H1 (cell line): ENCODE data around the gene NECTIN1. TPM values are rescaled to one million over a fixed set of nuclear protein-coding genes. Genes with fewer than 3 reads are reported as not detected.

Source experiments
- CTCF ChIA-PET: fragments of 300-600 bp; sonication (Branson Sonifier 250); formaldehyde crosslinking; loops from one replicate; lab custom pipeline; 2021; ENCODE audit not compliant: partially characterized antibody; lab: Charles Lee
- POLR2A ChIA-PET: fragments of 300-600 bp; sonication (Branson Sonifier 250); formaldehyde crosslinking; loops from one replicate; lab custom pipeline; 2021; ENCODE audit warnings: inconsistent platforms; ENCODE audit not compliant: partially characterized antibody; lab: Charles Lee
- DNase-seq, 2 experiments: peaks; one replicate each; pipeline versions ENCODE4 v3.0.0 to v3.0.0-alpha.2; 2010 to 2022; ENCODE audit warnings: low spot score in 2 of 2, low read depth in 1 of 2, mixed read lengths in 1 of 2
- FAIRE-seq: peaks from 2 replicates; lab custom pipeline; 2011; peaks lifted over from hg19 to GRCh38; lab: Jason Lieb, UNC
- H2AFZ ChIP-seq: 2 replicates; pipeline ENCODE4 v1.8.1; 2012; ENCODE audit warnings: low read length, inconsistent platforms
- H2AK5ac ChIP-seq: 2 replicates; pipeline ENCODE4 v1.6.1; 2013; ENCODE audit warnings: low read depth, low read length
- H2BK120ac ChIP-seq: replicated peaks from 2 replicates; pipeline ENCODE3; 2013; ENCODE audit warnings: low read depth, low read length, inconsistent platforms
- H2BK12ac ChIP-seq: 2 replicates; pipeline ENCODE4 v1.6.1; 2013; ENCODE audit warnings: low read depth, low read length
- H2BK15ac ChIP-seq: 2 replicates; pipeline ENCODE4 v1.6.1; 2013; ENCODE audit warnings: low read length
- H2BK20ac ChIP-seq: 2 replicates; pipeline ENCODE4 v1.6.1; 2013; ENCODE audit warnings: low read length
- H2BK5ac ChIP-seq: 2 replicates; pipeline ENCODE4 v1.6.1; 2013; ENCODE audit warnings: low read depth, low read length
- H3K14ac ChIP-seq: 2 replicates; pipeline ENCODE4 v1.6.1; 2013; ENCODE audit warnings: inconsistent platforms; ENCODE audit not compliant: insufficient read length
- H3K18ac ChIP-seq: 2 replicates; pipeline ENCODE4 v1.6.1; 2013; ENCODE audit warnings: low read length; ENCODE audit errors: extremely low read depth
- H3K23ac ChIP-seq: 2 replicates; pipeline ENCODE4 v1.6.1; 2013; ENCODE audit warnings: inconsistent platforms; ENCODE audit not compliant: insufficient read length
- H3K23me2 ChIP-seq: 2 replicates; pipeline ENCODE4 v1.6.1; 2013; ENCODE audit warnings: low read depth, low read length
- H3K27ac ChIP-seq: 2 replicates; pipeline ENCODE4 v1.6.1; 2011; ENCODE audit warnings: low read depth, low read length, inconsistent platforms
- H3K27me3 ChIP-seq, 4 experiments: replicated peaks in 1 of 4; 1 replicate in 1 of 4; 2 replicates in 3 of 4; pipeline versions ENCODE4 v1.6.1 to v1.8.1; 2011 to 2013; ENCODE audit warnings: low read length in 3 of 4, mild to moderate bottlenecking in 3 of 4, inconsistent platforms in 2 of 4, mixed read lengths in 2 of 4, moderate library complexity in 1 of 4; ENCODE audit not compliant: control insufficient read depth in 3 of 4, insufficient read depth in 3 of 4; ENCODE audit errors: extremely low read depth in 1 of 4
- H3K36me3 ChIP-seq, 4 experiments: 2 replicates each; pipeline versions ENCODE4 v1.6.1 to v1.8.1; 2011 to 2013; ENCODE audit warnings: mild to moderate bottlenecking in 4 of 4, low read length in 3 of 4, moderate library complexity in 2 of 4, control low read depth in 1 of 4, inconsistent platforms in 1 of 4; ENCODE audit not compliant: insufficient read depth in 4 of 4, control insufficient read depth in 2 of 4
- H3K4ac ChIP-seq: replicated peaks from 2 replicates; pipeline ENCODE3; 2013; ENCODE audit warnings: low read length, low read depth, mixed read lengths, inconsistent platforms; ENCODE audit not compliant: insufficient read length
- H3K4me1 ChIP-seq, 4 experiments: replicated peaks in 1 of 4; 1 replicate in 1 of 4; 2 replicates in 3 of 4; pipeline versions ENCODE4 v1.6.1 to v1.8.1; 2011 to 2013; ENCODE audit warnings: low read length in 3 of 4, inconsistent platforms in 2 of 4, mixed read lengths in 1 of 4; ENCODE audit not compliant: insufficient read depth in 4 of 4, control insufficient read depth in 3 of 4
- H3K4me2 ChIP-seq, 2 experiments: 2 replicates each; pipeline versions ENCODE4 v1.6.1 to v1.8.1; 2011 to 2013; ENCODE audit warnings: low read depth in 2 of 2, low read length in 2 of 2, control low read depth in 1 of 2, inconsistent platforms in 1 of 2, mild to moderate bottlenecking in 1 of 2; ENCODE audit not compliant: insufficient read depth in 1 of 2
- H3K4me3 ChIP-seq, 4 experiments: fragments of 200-600, 300-600 bp in 1 of 4; sonication (generic), shearing (Covaris generic), sonication (Bioruptor Twin) in 1 of 4; 2 replicates each; pipeline versions ENCODE4 v1.5.1 to v1.8.1; 2011 to 2016; ENCODE audit warnings: low read length in 4 of 4, low read depth in 3 of 4, control low read depth in 2 of 4, inconsistent platforms in 2 of 4, mild to moderate bottlenecking in 2 of 4, mixed read lengths in 1 of 4, moderate library complexity in 1 of 4; ENCODE audit not compliant: insufficient read depth in 2 of 4; ENCODE audit errors: extremely low read depth in 1 of 4
- H3K56ac ChIP-seq: replicated peaks from 2 replicates; pipeline ENCODE3; 2013; ENCODE audit warnings: low read depth, mild to moderate bottlenecking, mixed read lengths, low read length, inconsistent platforms; ENCODE audit not compliant: insufficient read length
- H3K79me1 ChIP-seq: 2 replicates; pipeline ENCODE4 v1.6.1; 2013; ENCODE audit warnings: low read depth, low read length, control low read depth
- H3K79me2 ChIP-seq, 2 experiments: 2 replicates each; pipeline versions ENCODE4 v1.6.1 to v1.8.1; 2012 to 2013; ENCODE audit warnings: low read length in 2 of 2, mild to moderate bottlenecking in 2 of 2, inconsistent platforms in 1 of 2; ENCODE audit not compliant: insufficient read depth in 2 of 2, control insufficient read depth in 1 of 2
- H3K9ac ChIP-seq, 4 experiments: replicated peaks in 1 of 4; 1 replicate in 1 of 4; 2 replicates in 3 of 4; pipeline versions ENCODE4 v1.6.1 to v1.8.1; 2011 to 2013; ENCODE audit warnings: low read depth in 3 of 4, low read length in 3 of 4, control low read depth in 2 of 4, mild to moderate bottlenecking in 2 of 4, moderate library complexity in 2 of 4, inconsistent platforms in 1 of 4; ENCODE audit errors: extremely low read depth in 1 of 4
- H3K9me3 ChIP-seq, 2 experiments: 2 replicates each; pipeline versions ENCODE4 v1.6.1 to v1.8.1; 2012 to 2013; ENCODE audit warnings: mild to moderate bottlenecking in 2 of 2, moderate library complexity in 2 of 2, control low read depth in 1 of 2, inconsistent platforms in 1 of 2, low read depth in 1 of 2, low read length in 1 of 2, mixed read lengths in 1 of 2; ENCODE audit not compliant: insufficient read depth in 2 of 2
- H4K20me1 ChIP-seq, 2 experiments: replicated peaks in 1 of 2; 2 replicates each; pipeline versions ENCODE3 to v1.8.1; 2011 to 2013; ENCODE audit warnings: inconsistent platforms in 2 of 2, low read length in 2 of 2, mild to moderate bottlenecking in 1 of 2; ENCODE audit not compliant: insufficient read depth in 2 of 2, control insufficient read depth in 1 of 2
- H4K5ac ChIP-seq: 2 replicates; pipeline ENCODE4 v1.6.1; 2013; ENCODE audit warnings: low read length, low read depth, mixed read lengths, inconsistent platforms; ENCODE audit not compliant: insufficient read length
- H4K8ac ChIP-seq: 2 replicates; pipeline ENCODE4 v1.8.0; 2013; ENCODE audit warnings: mild to moderate bottlenecking, moderate library complexity, low read length, inconsistent platforms; ENCODE audit not compliant: insufficient read depth; ENCODE audit errors: extremely low read depth
- H4K91ac ChIP-seq: replicated peaks from 2 replicates; pipeline ENCODE3; 2013; ENCODE audit warnings: low read length, mixed read lengths, inconsistent platforms; ENCODE audit not compliant: insufficient read length
- EZH2 ChIP-seq: fragments of 200-600 bp; sonication (generic); IDR thresholded peaks from 2 replicates; pipeline ENCODE4 v1.7.1; 2012; ENCODE audit warnings: low read depth, mild to moderate bottlenecking, moderate library complexity, low read length, inconsistent platforms; ENCODE audit not compliant: severe bottlenecking
- KDM5A ChIP-seq: fragments of 200-600 bp; IDR thresholded peaks from 2 replicates; pipeline ENCODE4 v1.7.1; 2012; ENCODE audit warnings: mild to moderate bottlenecking, low read length, inconsistent platforms, mixed read lengths
- WGBS, 2 experiments: shearing (Covaris generic) in 1 of 2; methylation state at CpG; one replicate each; pipeline versions ENCODE4 v1.1.6 to v1.1.7; 2013 to 2015; ENCODE audit warnings: low lambda C conversion rate in 2 of 2, mixed read lengths in 2 of 2, inconsistent platforms in 1 of 2, low coverage in 1 of 2, missing lambda C conversion rate in 1 of 2; ENCODE audit not compliant: insufficient replicate concordance in 2 of 2, insufficient coverage in 1 of 2, insufficient read length in 1 of 2; ENCODE audit errors: extremely low coverage in 1 of 2, missing lambda C conversion rate in 1 of 2; 5-methylcytosine and 5-hydroxymethylcytosine counted together
- polyA plus RNA-seq, 7 experiments: library from polyadenylated mRNA; depleted of rRNA in 3 of 7; stranded (reverse) in 5 of 7; unstranded in 2 of 7; fragments of >200 nt in 5 of 7; fragments of 200-250 nt in 2 of 7; gene quantifications; 1 replicate in 5 of 7; 2 replicates in 1 of 7; 4 replicates in 1 of 7; pipeline versions ENCODE4 v1.2.1 to v1.2.3, GENCODE V29; 2011 to 2013; ENCODE audit warnings: missing spikeins in 2 of 7, mixed read lengths in 2 of 7
- total RNA-seq: library from RNA; stranded (reverse); fragmentation: NEBNext Ultra II Directional; extraction: Animal tissue kit (Norgen Biotek cat#: 25700); gene quantifications from 2 replicates; pipeline ENCODE4 v1.2.1, GENCODE V29; 2021

NECTIN1 gene
- total and polyA plus RNA-seq, 2 of the 8 experiments (the other 6 are each of a cell fraction or from before 2014, with no cell fraction given): 43.2 to 97.7 TPM

DNA sequence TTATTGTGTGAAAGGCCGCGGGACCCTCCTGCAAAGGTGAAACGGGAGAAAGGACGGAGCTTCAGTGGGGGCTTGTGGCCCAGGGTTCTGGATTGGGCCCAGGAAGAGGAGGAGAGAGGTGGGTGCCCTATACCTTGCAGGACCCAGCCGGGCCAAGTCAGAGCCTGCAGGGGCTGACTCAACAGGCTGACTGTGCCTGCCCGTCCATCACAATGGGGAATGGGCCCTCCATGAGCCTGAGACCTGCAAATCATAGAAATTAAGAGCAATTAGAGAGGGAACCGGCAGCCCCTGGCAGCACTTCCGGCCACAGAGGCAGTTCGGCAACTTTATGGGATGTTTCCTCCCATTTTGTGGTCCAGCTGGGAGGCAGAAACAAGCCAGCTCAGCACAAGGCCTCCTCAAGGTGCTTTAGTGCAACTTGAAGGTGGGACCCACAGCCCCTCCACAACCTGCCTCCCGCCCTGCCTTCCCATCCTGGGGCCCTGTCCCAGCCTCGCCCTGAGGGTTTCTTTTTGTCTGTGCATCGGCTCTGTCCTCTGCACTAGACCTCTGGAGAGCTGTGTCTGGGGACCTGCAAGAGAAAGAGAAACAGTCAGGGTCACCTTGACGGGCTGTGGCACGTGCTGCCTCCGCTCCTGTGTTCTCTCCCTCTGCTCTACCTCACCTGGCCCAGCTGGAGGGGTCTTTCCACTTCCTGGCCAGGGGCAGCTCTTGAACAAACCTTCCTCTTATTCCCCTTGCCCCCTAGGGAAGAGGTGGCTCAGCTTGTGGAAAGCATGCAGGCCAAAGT is 19.1 kb upstream of the NECTIN1 start:
- Histone ChIP-seq H3K23me2 (no peaks in the 10 kb centered on the region), H3K9me3 (no peaks in the 10 kb centered on the region), H3K36me3 (no peaks in the 10 kb centered on the region), H2BK15ac (no peak overlapping the region), H2BK12ac (no peak overlapping the region), H3K4me2 (no peak overlapping the region), H4K5ac (no peak overlapping the region), H2BK120ac (no peak overlapping the region), H4K91ac (no peak overlapping the region), H3K14ac (no peak overlapping the region), H2BK5ac (no peak overlapping the region), H2AK5ac (no peak overlapping the region), H2BK20ac (no peak overlapping the region), H3K4me1 (peaks cover 2 to 5% (median 3%) of the 10 kb centered on the region in 4 experiments; a peak in 6 of 7 replicates), H3K27ac (no peak overlapping the region), H4K8ac (no peak overlapping the region), H3K4ac (no peak overlapping the region), H2AFZ (no peak overlapping the region), H3K9ac (no peak overlapping the region), H3K79me1 (no peaks in the 10 kb centered on the region)
- FAIRE-seq: no peak
- TF ChIP-seq KDM5A: no peak
- TF ChIP-seq EZH2: no peak
- TF ChIP-seq, all 59 proteins: peak for 0
- no peak for DNase-seq
- POLR2A ChIA-PET: interaction anchor here (0.5 kb wide), 1 partner anchor 54 kb away, joined by 3 read pairs; no protein-coding TSS in a partner anchor
- Histone ChIP-seq H3K27me3 (peaks cover 0 to 12% (median 7%) of the 10 kb centered on the region in 4 experiments; a peak in 5 of 7 replicates), H3K18ac (no peak overlapping the region), H3K4me3 (no peak overlapping the region), H3K79me2 (no peaks in the 10 kb centered on the region), H3K23ac (no peak overlapping the region), H4K20me1 (no peaks in the 10 kb centered on the region), H3K56ac (no peak overlapping the region)
- CTCF ChIA-PET: interaction anchor here (0.6 to 2.9 kb wide), 6 partner anchors 9 to 360 kb away, joined by 3 to 9 read pairs (median 3); no protein-coding TSS in a partner anchor
- 92% methylated on average over 15 of the region's 15 CpGs; no CpG with 5 or more reads in 1 of the 2 experiments for WGBS, 2 experiments
